K562 (cell line): ENCODE results near the gene CNTN5. TPM values are rescaled to one million over a fixed set of nuclear protein-coding genes. Genes with fewer than 3 reads are reported as not detected.

Experiments
- ATAC-seq: fragments of 200-7000 bp; cut with Tn5 transposase; 3 replicates; pipeline ENCODE4 v1.9.1; 2020; ENCODE audit warnings: moderate library complexity
- BruUV-seq: library from RNA; stranded (reverse); fragments of 400-500 nt; replicated peaks from 2 replicates; lab custom pipeline; 2021; lab: Mats Ljungman, UMichigan
- CTCF ChIA-PET: fragments of 300-600 bp; formaldehyde crosslinking; extraction: SDS; loops from one replicate; lab custom pipeline; 2021; ENCODE audit warnings: low intra/inter-chr PET ratio; lab: Yijun Ruan, JAX
- POLR2A ChIA-PET: fragments of 300-600, 350-650 bp; sonication (Branson Sonifier 250); formaldehyde crosslinking; extraction: SDS; loops from one replicate; lab custom pipeline; 2021; ENCODE audit warnings: antibody characterized with exemption, inconsistent platforms; lab: Yijun Ruan, JAX
- DNase-seq, 4 experiments: peaks; one replicate each; pipeline versions ENCODE4 v3.0.0 to v3.0.0-alpha.2; 2011 to 2018; ENCODE audit warnings: low spot score in 3 of 4, mixed read lengths in 3 of 4; ENCODE audit errors: extremely low read depth in 1 of 4
- FAIRE-seq: peaks from 2 replicates; lab custom pipeline; 2011; peaks lifted over from hg19 to GRCh38; lab: Jason Lieb, UNC
- H2AFZ ChIP-seq: 2 replicates; pipeline ENCODE4 v1.6.0; 2011; ENCODE audit warnings: low read depth, low read length, control low read depth, inconsistent platforms
- H3K27ac ChIP-seq: fragments of 200-600 bp; 3 replicates; pipeline ENCODE4 v1.8.0; 2011; ENCODE audit warnings: low read depth, mild to moderate bottlenecking, control low read depth, inconsistent platforms, low read length, moderate library complexity, mixed read lengths; ENCODE audit errors: extremely low read depth
- H3K27me3 ChIP-seq, 2 experiments: fragments of 300-600 bp in 1 of 2; 2 replicates in 1 of 2; 3 replicates in 1 of 2; pipeline versions ENCODE4 v1.6.0 to v1.8.0; 2011; ENCODE audit warnings: inconsistent platforms in 2 of 2, low read length in 2 of 2, mild to moderate bottlenecking in 1 of 2, mixed read lengths in 1 of 2, moderate library complexity in 1 of 2; ENCODE audit not compliant: control insufficient read depth in 2 of 2, insufficient read depth in 2 of 2
- H3K36me3 ChIP-seq: fragments of 300-600 bp; 3 replicates; pipeline ENCODE4 v1.8.0; 2011; ENCODE audit warnings: mild to moderate bottlenecking, low read length, inconsistent platforms; ENCODE audit not compliant: control insufficient read depth, insufficient read depth
- H3K4me1 ChIP-seq, 2 experiments: fragments of 200-600 bp in 1 of 2; replicated peaks in 1 of 2; 2 replicates in 1 of 2; 3 replicates in 1 of 2; pipeline versions ENCODE4 v1.5.1 to v1.8.0; 2011; ENCODE audit warnings: inconsistent platforms in 2 of 2, low read length in 2 of 2, mild to moderate bottlenecking in 1 of 2, mixed read lengths in 1 of 2, moderate library complexity in 1 of 2; ENCODE audit not compliant: control insufficient read depth in 2 of 2, insufficient read depth in 2 of 2
- H3K4me2 ChIP-seq: 2 replicates; pipeline ENCODE4 v1.6.1; 2011; ENCODE audit warnings: low read length, control low read depth, inconsistent platforms, mixed read lengths; ENCODE audit not compliant: insufficient read depth
- H3K4me3 ChIP-seq: fragments of 200-600 bp; sonication (generic), shearing (Covaris generic); 2 replicates; pipeline ENCODE4 v1.5.1; 2016; ENCODE audit warnings: control low read depth, inconsistent platforms
- H3K79me2 ChIP-seq: fragments of 200-600 bp; 3 replicates; pipeline ENCODE4 v1.8.0; 2011; ENCODE audit warnings: low read length, inconsistent platforms; ENCODE audit not compliant: control insufficient read depth, insufficient read depth
- H3K9ac ChIP-seq, 2 experiments: 2 replicates each; pipeline versions ENCODE4 v1.6.0 to v1.6.1; 2011; ENCODE audit warnings: low read depth in 2 of 2, low read length in 2 of 2, control low read depth in 1 of 2, inconsistent platforms in 1 of 2, mild to moderate bottlenecking in 1 of 2, mixed read lengths in 1 of 2; ENCODE audit not compliant: insufficient read depth in 1 of 2
- H3K9me1 ChIP-seq: one replicate; pipeline ENCODE4 v1.6.0; 2011; ENCODE audit warnings: inconsistent platforms, mild to moderate bottlenecking, low read length, moderate library complexity; ENCODE audit not compliant: control insufficient read depth, insufficient read depth
- H3K9me3 ChIP-seq: replicated peaks from 2 replicates; pipeline ENCODE4 v1.5.1; 2011; ENCODE audit warnings: low read depth, low read length, inconsistent platforms; ENCODE audit not compliant: control insufficient read depth, insufficient read depth
- H4K20me1 ChIP-seq: replicated peaks from 2 replicates; pipeline ENCODE4 v1.6.1; 2011; ENCODE audit warnings: low read length, inconsistent platforms, mixed read lengths; ENCODE audit not compliant: control insufficient read depth, insufficient read depth
- ARID2 ChIP-seq: fragments of 450-650 bp; IDR thresholded peaks from 2 replicates; pipeline ENCODE4 v1.6.1; 2017; ENCODE audit warnings: antibody characterized with exemption, mild to moderate bottlenecking
- ARNT ChIP-seq, 2 experiments: fragments of 450-650 bp; IDR thresholded peaks; 2 replicates each; pipeline ENCODE4 v1.6.1; 2016; ENCODE audit warnings: mild to moderate bottlenecking in 1 of 2
- ATF6 ChIP-seq: sonication (generic); formaldehyde crosslinking; IDR thresholded peaks from 2 replicates; pipeline ENCODE4 v1.4.0; 2020; ENCODE audit warnings: mild to moderate bottlenecking, missing genetic modification reagents
- ETS1 ChIP-seq: conservative IDR thresholded peaks from 2 replicates; pipeline ENCODE4 v1.6.1; 2011; ENCODE audit warnings: low read depth, mild to moderate bottlenecking, low read length; ENCODE audit not compliant: control insufficient read depth
- GABPB2 ChIP-seq: fragments of 250-450 bp; sonication (Bioruptor Pico); conservative IDR thresholded peaks from 2 replicates; pipeline ENCODE4 v1.5.1; 2021; ENCODE audit warnings: mild to moderate bottlenecking
- HMG20A ChIP-seq: fragments of 450-650 bp; formaldehyde crosslinking; conservative IDR thresholded peaks from 2 replicates; pipeline ENCODE4 v1.4.0; 2020; ENCODE audit warnings: mild to moderate bottlenecking, mixed read lengths
- KDM2B ChIP-seq: fragments of 250-450 bp; sonication (Bioruptor Pico); IDR thresholded peaks from 2 replicates; pipeline ENCODE4 v1.8.0; 2021; ENCODE audit warnings: mild to moderate bottlenecking, moderate library complexity
- POLR2AphosphoS5 ChIP-seq: IDR thresholded peaks from 2 replicates; pipeline ENCODE4 v1.6.1; 2011; ENCODE audit warnings: mild to moderate bottlenecking, low read depth, low read length, moderate library complexity; ENCODE audit not compliant: control insufficient read depth, insufficient read depth
- POLR2H ChIP-seq: IDR thresholded peaks from 2 replicates; pipeline ENCODE4 v1.6.1; 2016; ENCODE audit warnings: missing genetic modification characterization, low read depth, mild to moderate bottlenecking, control low read depth, missing compliant biosample characterization, moderate library complexity
- SMAD3 ChIP-seq: fragments of 450-650 bp; formaldehyde crosslinking; conservative IDR thresholded peaks from 2 replicates; pipeline ENCODE4 v1.4.0; 2020; ENCODE audit warnings: mild to moderate bottlenecking
- SMARCC2 ChIP-seq: fragments of 450-650 bp; IDR thresholded peaks from 2 replicates; pipeline ENCODE4 v1.6.1; 2017; ENCODE audit warnings: antibody characterized with exemption, moderate library complexity, mild to moderate bottlenecking, low read depth
- SRF ChIP-seq, 2 experiments: fragments of 250-450, 450-650 bp in 1 of 2; sonication (Bioruptor Pico) in 1 of 2; sonication (generic) in 1 of 2; formaldehyde crosslinking; IDR thresholded peaks; 2 replicates each; pipeline versions ENCODE4 v1.5.0 to v1.5.1; 2020 to 2022; ENCODE audit warnings: mild to moderate bottlenecking in 1 of 2, missing genetic modification reagents in 1 of 2
- ZBTB9 ChIP-seq: fragments of 450-650 bp; formaldehyde crosslinking; IDR thresholded peaks from 2 replicates; pipeline ENCODE4 v1.4.0; 2020; ENCODE audit warnings: mild to moderate bottlenecking, moderate library complexity
- ZNF277 ChIP-seq: fragments of 250-450 bp; sonication (Bioruptor Pico); IDR thresholded peaks from 2 replicates; pipeline ENCODE4 v1.8.0; 2022; ENCODE audit warnings: inconsistent platforms, mild to moderate bottlenecking, moderate library complexity, borderline replicate concordance
- ZNF436 ChIP-seq: fragments of 250-450, 450-650 bp; sonication (Bioruptor Pico); formaldehyde crosslinking; IDR thresholded peaks from 2 replicates; pipeline ENCODE4 v1.7.0; 2020; ENCODE audit warnings: mild to moderate bottlenecking
- ZNF449 ChIP-seq: fragments of 250-450 bp; sonication (Bioruptor Pico); IDR thresholded peaks from 2 replicates; pipeline ENCODE4 v1.8.0; 2022; ENCODE audit warnings: moderate library complexity, mild to moderate bottlenecking, inconsistent platforms
- WGBS: fragments of 100-300 bp; shearing (Covaris generic); methylation state at CpG from one replicate; pipeline ENCODE4 v1.1.6; 2016; ENCODE audit warnings: low coverage, mixed read lengths; ENCODE audit not compliant: insufficient coverage; ENCODE audit errors: missing lambda C conversion rate; 5-methylcytosine and 5-hydroxymethylcytosine counted together
- in situ Hi-C: fragments of 300-500 bp; cut with MboI; formaldehyde crosslinking; loops from 4 replicates; pipeline ENCODE4 v1.15.0; 2018; ENCODE audit warnings: inconsistent platforms, mixed read lengths
- intact Hi-C: fragments of 100-400 bp; cut with micrococcal nuclease; formaldehyde crosslinking; loops from 2 replicates; pipeline ENCODE4 v1.14.2; 2022
- polyA plus RNA-seq, 8 experiments: library from polyadenylated mRNA; depleted of rRNA in 4 of 8; stranded (reverse) in 5 of 8; unstranded in 3 of 8; fragments of >200 nt; fragmentation: Nextera tagmentation in 2 of 8; fragmentation: Illumina TruSeq in 1 of 8; extraction: Ambion mirVana in 2 of 8; extraction: Trizol in 1 of 8; gene quantifications; 2 replicates each; pipeline versions ENCODE4 v1.2.1 to v1.2.3, GENCODE V29; 2011 to 2014; ENCODE audit warnings: inconsistent platforms in 1 of 8, missing spikeins in 1 of 8
- total RNA-seq, 7 experiments: library from RNA; depleted of rRNA in 6 of 7; stranded (reverse); fragments of >200 nt in 6 of 7; fragmentation: Illumina TruSeq in 2 of 7; extraction: Trizol in 2 of 7; gene quantifications; 2 replicates each; pipeline versions ENCODE4 v1.2.1 to v1.2.3, GENCODE V29; 2011 to 2021; ENCODE audit warnings: low replicate concordance in 1 of 7

CNTN5 gene
- total and polyA plus RNA-seq, 9 of the 15 experiments (the other 6 are each of a cell fraction or from before 2014, with no cell fraction given): 0.03 TPM; not detected in 8

GRCh38 chr11:99916078-99916477, 895.3 kb downstream of the CNTN5 start:
- H3K36me3 ChIP-seq: no peaks in the 10 kb centered on the region
- WGBS: 0% methylated on average over 4 of the region's 4 CpGs
- H4K20me1 ChIP-seq: no peaks in the 10 kb centered on the region
- DNase-seq: no peak
- in situ Hi-C loops: no loop called here
- no peak overlapping the region for H3K4me3 ChIP-seq
- H3K4me2 ChIP-seq: no peak overlapping the region
- H3K9ac ChIP-seq: no peak overlapping the region
- POLR2A ChIA-PET: no interaction called here
- no peaks in the 10 kb centered on the region for H3K27me3 ChIP-seq
- no peak for FAIRE-seq
- H3K27ac ChIP-seq: no peak overlapping the region
- H3K9me3 ChIP-seq: no peaks in the 10 kb centered on the region
- H3K79me2 ChIP-seq: no peaks in the 10 kb centered on the region
- no peak overlapping the region for H2AFZ ChIP-seq
- H3K9me1 ChIP-seq: no peaks in the 10 kb centered on the region
- H3K4me1 ChIP-seq: no peaks in the 10 kb centered on the region
- no peak for ATAC-seq
- intact Hi-C loops: no loop called here
- BruUV-seq: no TSS peak
- CTCF ChIA-PET: no interaction called here
- TF ChIP-seq KDM2B (CRISPR knock-in tag) (no peak), SMARCC2 (no peak), HMG20A (CRISPR knock-in tag) (no peak), ZBTB9 (CRISPR knock-in tag) (no peak), ARID2 (no peak), SMAD3 (CRISPR knock-in tag) (no peak), GABPB2 (CRISPR knock-in tag) (no peak), SRF (CRISPR knock-in tag; IDR thresholded peaks at IDR 0.05) (no peak), POLR2H (tag) (no peak), ZNF449 (CRISPR knock-in tag) (no peak), ZNF436 (CRISPR knock-in tag) (no peak), ETS1 (no peak), ARNT (IDR thresholded peaks at IDR 0.05) (no peak), ATF6 (CRISPR knock-in tag) (no peak), ZNF277 (CRISPR knock-in tag) (no peak), POLR2AphosphoS5 (no peak)
